ENCODE results near the gene LTBP1.
"Not testable (repeated sequence)": the region's sequence is repeated elsewhere in the genome, so short reads cannot be mapped to it uniquely, and the experiment has no call there.

LTBP1 gene

GRCh38 chr2:33441235-33441810, 494.6 kb downstream of the LTBP1 start:
- no peak for DNase-seq

- not testable (repeated sequence) for DNase-seq
Measured at GRCh38 chr2:33442052-33442451, 495.3 kb downstream of the LTBP1 start.

- DNase-seq = no peak
Measured at GRCh38 chr2:33442528-33443079, 495.9 kb downstream of the LTBP1 start.

- DNase-seq = no peak
Measured at GRCh38 chr2:33443274-33443829, 496.6 kb downstream of the LTBP1 start.

GRCh38 chr2:33444967-33445366, 498.2 kb downstream of the LTBP1 start:
- DNase-seq = no peak

- DNase-seq = no peak
Measured at GRCh38 chr2:33448220-33448899, 501.6 kb downstream of the LTBP1 start.

Measured in CD4-positive, alpha-beta T cell treated with Interleukin-21 for 1 hour (primary cell).